ENCODE data around the gene PRX.
A peak's percentile ranks its signal among the peaks of the same experiment; 100 is the strongest.

PRX gene

DNA sequence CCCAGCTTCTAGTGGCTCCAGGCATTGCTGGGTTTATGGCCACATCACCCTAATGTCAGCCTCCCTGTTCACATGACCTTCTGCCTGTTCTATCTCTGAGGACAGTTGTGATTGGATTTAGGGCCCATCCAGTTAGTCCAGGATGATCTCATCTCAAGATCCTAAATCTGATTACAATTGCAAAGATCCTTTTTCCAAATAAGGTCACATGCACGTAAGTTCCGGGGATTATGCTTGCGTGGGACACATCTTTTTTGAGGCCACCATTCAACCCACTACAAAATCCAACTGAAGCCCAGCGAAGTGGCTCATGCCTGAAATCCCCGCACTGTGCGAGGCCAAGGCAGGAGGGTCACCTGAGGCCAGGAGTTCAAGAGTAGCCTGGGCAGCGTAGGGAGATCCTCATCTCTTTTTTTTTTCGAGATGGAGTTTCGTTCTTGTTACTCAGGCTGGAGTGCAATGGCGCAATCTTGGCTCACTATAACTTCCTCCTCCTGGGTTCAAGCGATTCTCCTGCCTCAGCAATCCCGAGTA, 52.4 kb downstream of the PRX start:
- TF ChIP-seq, protein P1, sequence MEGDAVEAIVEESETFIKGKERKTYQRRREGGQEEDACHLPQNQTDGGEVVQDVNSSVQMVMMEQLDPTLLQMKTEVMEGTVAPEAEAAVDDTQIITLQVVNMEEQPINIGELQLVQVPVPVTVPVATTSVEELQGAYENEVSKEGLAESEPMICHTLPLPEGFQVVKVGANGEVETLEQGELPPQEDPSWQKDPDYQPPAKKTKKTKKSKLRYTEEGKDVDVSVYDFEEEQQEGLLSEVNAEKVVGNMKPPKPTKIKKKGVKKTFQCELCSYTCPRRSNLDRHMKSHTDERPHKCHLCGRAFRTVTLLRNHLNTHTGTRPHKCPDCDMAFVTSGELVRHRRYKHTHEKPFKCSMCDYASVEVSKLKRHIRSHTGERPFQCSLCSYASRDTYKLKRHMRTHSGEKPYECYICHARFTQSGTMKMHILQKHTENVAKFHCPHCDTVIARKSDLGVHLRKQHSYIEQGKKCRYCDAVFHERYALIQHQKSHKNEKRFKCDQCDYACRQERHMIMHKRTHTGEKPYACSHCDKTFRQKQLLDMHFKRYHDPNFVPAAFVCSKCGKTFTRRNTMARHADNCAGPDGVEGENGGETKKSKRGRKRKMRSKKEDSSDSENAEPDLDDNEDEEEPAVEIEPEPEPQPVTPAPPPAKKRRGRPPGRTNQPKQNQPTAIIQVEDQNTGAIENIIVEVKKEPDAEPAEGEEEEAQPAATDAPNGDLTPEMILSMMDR (conservative IDR thresholded peaks at IDR 0.05; ENCODE audit: low read depth): no peak
- ChIA-PET POLR2A (ENCODE audit: low non-redundant PET) (no interaction called here), CTCF (interaction anchor here (0.7 kb wide), 2 partner anchors 234 to 236 kb away, joined by 3 to 4 read pairs; no protein-coding TSS in a partner anchor)
- H3K27ac ChIP-seq: peak overlapping the region; percentile 24
- DNase-seq (ENCODE audit: low spot score): no peak

DNA sequence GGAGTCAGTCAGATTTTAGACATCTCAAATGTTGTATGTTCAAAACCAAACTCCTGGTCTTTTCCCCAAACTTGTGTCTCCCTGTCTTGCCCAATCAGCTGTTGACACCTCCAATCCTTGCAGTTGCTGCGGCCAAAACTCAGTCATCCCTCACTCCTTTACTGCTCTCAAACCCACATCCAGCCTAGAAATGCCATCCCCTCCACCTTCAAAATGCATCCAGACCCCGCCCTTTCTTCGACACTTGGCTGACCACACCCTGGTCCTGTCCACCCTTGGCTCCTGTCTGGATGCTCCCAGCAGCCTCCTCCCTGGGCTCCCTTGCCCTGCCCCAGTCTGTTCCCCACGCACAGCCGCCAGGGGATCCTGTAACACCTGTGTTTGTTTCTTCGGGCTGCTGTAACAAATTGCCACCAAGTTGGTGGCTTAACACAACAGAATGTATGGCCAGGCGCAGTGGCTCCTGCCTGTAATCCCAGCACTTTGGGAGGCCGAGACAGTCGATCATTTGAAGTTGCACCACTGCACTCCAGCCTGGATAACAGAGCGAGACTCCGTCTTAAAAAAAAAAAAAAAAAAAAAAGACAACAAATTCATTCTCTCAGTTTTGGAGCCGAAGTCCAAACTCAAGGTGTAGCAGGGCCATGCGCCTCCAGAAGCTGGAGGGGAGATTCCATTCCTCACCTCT, 53.0 kb downstream of the PRX start:
- peak overlapping the region; percentile 24; the same call in 1 of the 2 replicates for H3K27ac ChIP-seq
- POLR2A ChIA-PET (ENCODE audit: low non-redundant PET): no interaction called here
- CTCF ChIA-PET: interaction anchor here (0.7 kb wide), 1 partner anchor 235 kb away, joined by 4 read pairs; no protein-coding TSS in a partner anchor
- no peak for DNase-seq (ENCODE audit: low spot score)
- TF ChIP-seq, protein P1 (conservative IDR thresholded peaks at IDR 0.05; ENCODE audit: low read depth): no peak

DNA sequence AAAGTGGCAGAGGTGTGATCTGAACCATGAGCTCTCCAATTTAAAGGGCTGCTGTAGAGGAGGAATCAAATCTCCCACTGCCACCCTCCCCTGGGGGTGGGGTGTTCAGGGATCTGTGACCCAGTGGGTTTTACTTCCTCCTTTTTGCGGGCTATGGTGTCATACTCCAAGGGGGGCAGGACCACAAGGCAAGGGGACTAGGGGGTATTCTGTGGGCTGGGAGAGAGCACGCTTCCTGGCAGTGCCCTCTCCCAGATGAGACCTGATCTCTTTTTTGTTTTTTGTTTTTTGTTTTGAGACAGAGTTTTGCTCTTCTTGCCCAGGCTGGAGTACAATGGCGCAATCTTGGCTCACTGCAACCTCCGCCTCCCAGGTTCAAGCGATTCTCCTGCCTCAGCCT, 54.4 kb downstream of the PRX start:
- CTCF ChIA-PET: no interaction called here
- POLR2A ChIA-PET (ENCODE audit: low non-redundant PET): no interaction called here
- TF ChIP-seq, protein P1 (conservative IDR thresholded peaks at IDR 0.05; ENCODE audit: low read depth): no peak
- DNase-seq (ENCODE audit: low spot score): no peak
- peak overlapping the region; percentile 11 for H3K27ac ChIP-seq

DNA sequence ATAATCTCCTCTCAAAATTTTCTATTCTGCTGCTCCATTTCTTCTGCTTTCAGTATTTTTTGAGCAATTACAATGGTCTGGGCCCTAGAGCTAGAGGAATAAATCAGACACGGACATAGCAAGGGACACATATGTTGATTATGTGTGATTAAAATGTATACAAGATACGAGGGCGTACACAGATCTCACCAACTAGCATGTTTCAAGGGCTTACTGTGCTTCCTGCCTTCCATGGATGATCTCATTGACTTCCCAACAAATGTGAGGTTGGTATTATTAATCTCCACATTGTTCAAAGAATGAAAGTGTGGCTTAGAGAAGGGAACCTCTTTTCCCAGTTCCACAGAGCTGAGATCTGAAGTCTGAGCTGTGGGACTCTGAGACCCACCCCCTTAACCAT, 55.5 kb downstream of the PRX start:
- TF ChIP-seq, protein P1 (conservative IDR thresholded peaks at IDR 0.05; ENCODE audit: low read depth): no peak
- ChIA-PET POLR2A (ENCODE audit: low non-redundant PET) (no interaction called here), CTCF (no interaction called here)
- no peak for DNase-seq (ENCODE audit: low spot score)
- H3K27ac ChIP-seq: no peak overlapping the region; the same call in 1 of the 2 replicates

DNA sequence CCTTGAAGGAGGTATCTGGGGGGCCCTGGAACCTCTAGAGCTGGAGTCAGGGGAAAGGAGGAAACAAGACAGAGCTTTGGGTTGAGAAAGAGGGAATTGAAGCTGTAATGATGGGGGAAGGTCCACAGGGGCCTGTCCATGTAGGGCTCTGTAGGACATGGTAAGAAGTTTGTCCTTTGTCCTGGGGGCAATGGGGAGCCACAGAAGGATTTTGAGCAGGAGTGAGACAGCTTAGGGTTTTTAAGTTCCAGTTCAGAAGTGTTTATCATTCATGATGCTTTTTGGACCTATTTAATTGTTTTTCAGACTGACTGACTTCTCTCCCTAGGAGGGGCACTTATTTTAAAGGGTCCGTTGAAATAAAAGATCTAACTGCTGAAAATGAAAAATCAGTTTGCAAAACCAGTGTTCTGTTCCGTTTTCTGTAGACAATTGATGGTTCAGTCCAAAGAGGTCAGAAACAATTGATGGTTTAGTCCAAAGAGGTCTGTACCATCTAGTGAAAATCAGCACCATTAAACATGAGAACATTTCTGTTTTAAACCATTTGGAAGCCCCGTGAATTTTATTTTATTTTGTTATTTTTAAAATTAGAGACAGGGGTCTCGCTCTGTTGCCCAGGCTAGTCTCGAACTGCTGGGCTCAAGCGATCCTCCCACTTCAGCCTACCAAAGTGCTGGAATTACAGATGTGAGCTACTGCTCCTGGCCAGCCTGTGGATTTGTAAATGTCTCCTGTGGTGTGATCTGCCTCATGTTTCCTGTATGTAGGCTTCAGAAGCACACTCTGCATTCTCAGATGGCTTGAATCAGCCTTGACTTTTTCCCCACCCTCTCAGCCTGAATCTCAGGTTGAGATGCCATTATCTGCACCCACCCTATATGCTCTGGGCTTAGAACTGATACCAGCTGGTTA, 56.2 kb downstream of the PRX start:
- ChIA-PET POLR2A (ENCODE audit: low non-redundant PET) (no interaction called here), CTCF (no interaction called here)
- TF ChIP-seq, protein P1 (conservative IDR thresholded peaks at IDR 0.05; ENCODE audit: low read depth): no peak
- no peak for DNase-seq (ENCODE audit: low spot score)
- H3K27ac ChIP-seq: no peak overlapping the region

DNA sequence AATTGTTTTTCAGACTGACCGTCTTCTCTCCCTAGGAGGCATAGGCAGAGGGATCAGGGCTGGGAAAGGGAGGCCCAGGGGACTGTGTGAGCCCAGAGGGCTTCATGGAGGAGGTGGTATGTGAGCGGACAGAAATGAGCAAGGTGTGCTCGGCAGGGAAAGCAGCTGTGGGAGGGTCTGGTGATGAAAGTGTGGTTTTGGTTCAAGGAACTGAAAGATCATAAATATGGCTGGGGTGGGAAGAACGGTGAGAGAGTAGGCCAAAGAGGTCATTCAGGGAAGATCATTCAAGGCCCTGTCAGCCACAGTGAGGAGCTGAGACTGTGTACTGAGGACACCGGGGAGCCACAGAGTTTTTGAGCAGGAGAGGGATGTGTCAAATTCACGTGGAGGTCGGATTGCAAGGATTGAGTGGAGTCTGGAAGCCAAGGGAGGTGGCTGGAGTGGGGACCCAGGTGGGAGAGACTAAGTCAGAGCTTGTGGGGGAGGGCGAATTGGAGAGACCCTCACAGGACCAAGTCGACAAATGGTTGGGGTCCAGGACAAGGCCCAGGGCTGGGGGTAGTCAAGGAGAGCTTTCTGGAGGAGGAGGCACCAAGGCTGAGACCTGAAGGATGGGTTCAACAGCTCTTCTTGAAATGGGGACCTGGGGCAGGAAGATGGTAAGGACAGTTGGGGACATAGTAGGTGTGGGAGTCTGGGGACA, 57.0 kb downstream of the PRX start:
- DNase-seq (ENCODE audit: low spot score): no peak
- ChIA-PET CTCF (no interaction called here), POLR2A (ENCODE audit: low non-redundant PET) (no interaction called here)
- no peak overlapping the region for H3K27ac ChIP-seq
- TF ChIP-seq, protein P1 (conservative IDR thresholded peaks at IDR 0.05; ENCODE audit: low read depth): no peak

All from RWPE1 (cell line).